DOHH2 (cell line): ENCODE results near the gene ADNP.

ENCODE experiments used
- H3F3A ChIP-seq: fragments of 200-600 bp; sonication (generic), shearing (Covaris generic); 2 replicates; pipeline ENCODE4 v1.6.0; 2016; ENCODE audit warnings: antibody characterized with exemption, mild to moderate bottlenecking; ENCODE audit not compliant: control insufficient read depth, insufficient read depth
- H3K27ac ChIP-seq: fragments of 200-600 bp; sonication (generic); 2 replicates; pipeline ENCODE4 v1.5.1; 2014; ENCODE audit warnings: low read depth, mild to moderate bottlenecking, low read length, moderate library complexity
- H3K27me3 ChIP-seq: fragments of 200-600 bp; sonication (generic); 2 replicates; pipeline ENCODE4 v1.6.1; 2014; ENCODE audit warnings: mild to moderate bottlenecking, low read length, mixed read lengths; ENCODE audit not compliant: control insufficient read depth
- H3K36me3 ChIP-seq: fragments of 200-600 bp; sonication (generic); 2 replicates; pipeline ENCODE4 v1.6.1; 2014; ENCODE audit warnings: mild to moderate bottlenecking, low read length, moderate library complexity, mixed read lengths; ENCODE audit not compliant: control insufficient read depth
- H3K4me1 ChIP-seq: fragments of 200-600 bp; sonication (generic); 2 replicates; pipeline ENCODE4 v1.6.1; 2014; ENCODE audit warnings: mild to moderate bottlenecking, low read length, mixed read lengths; ENCODE audit not compliant: control insufficient read depth
- H3K4me2 ChIP-seq: fragments of 200-600 bp; sonication (generic); 2 replicates; pipeline ENCODE4 v1.6.0; 2014; ENCODE audit warnings: mild to moderate bottlenecking, low read length, moderate library complexity
- H3K4me3 ChIP-seq: fragments of 200-600 bp; sonication (generic); 2 replicates; pipeline ENCODE4 v1.5.1; 2014; ENCODE audit warnings: mild to moderate bottlenecking, low read length, mixed read lengths
- H3K79me2 ChIP-seq: fragments of 200-600 bp; sonication (generic); 2 replicates; pipeline ENCODE4 v1.6.1; 2014; ENCODE audit warnings: mild to moderate bottlenecking, low read length, mixed read lengths; ENCODE audit not compliant: control insufficient read depth
- H3K9me2 ChIP-seq: fragments of 200-600 bp; sonication (generic); replicated peaks from 2 replicates; pipeline ENCODE4 v1.6.1; 2014; ENCODE audit warnings: mild to moderate bottlenecking, low read length, mixed read lengths; ENCODE audit not compliant: control insufficient read depth
- H3K9me3 ChIP-seq: fragments of 200-600 bp; sonication (generic); 2 replicates; pipeline ENCODE4 v1.6.1; 2014; ENCODE audit warnings: antibody characterized with exemption, low read length, mixed read lengths; ENCODE audit not compliant: control insufficient read depth, insufficient read depth
- H4K20me1 ChIP-seq: fragments of 200-600 bp; sonication (generic); 2 replicates; pipeline ENCODE4 v1.6.0; 2014; ENCODE audit warnings: low read depth, mild to moderate bottlenecking, antibody characterized with exemption, low read length, moderate library complexity; ENCODE audit not compliant: control insufficient read depth, insufficient read depth
- EZH2phosphoT487 ChIP-seq: fragments of 200-600 bp; sonication (generic); IDR thresholded peaks from 2 replicates; pipeline ENCODE4 v1.6.1; 2017; ENCODE audit warnings: borderline replicate concordance, mild to moderate bottlenecking, antibody characterized with exemption, low read length, moderate library complexity, mixed read lengths
- TF ChIP-seq, protein P1 (sequence below): fragments of 200-600 bp; sonication (generic); IDR thresholded peaks from one replicate; pipeline ENCODE4 v1.5.1; 2014; ENCODE audit warnings: antibody characterized with exemption, mild to moderate bottlenecking, low read depth, low read length; ENCODE audit not compliant: poor library complexity, severe bottlenecking

The ADNP gene

DNA sequence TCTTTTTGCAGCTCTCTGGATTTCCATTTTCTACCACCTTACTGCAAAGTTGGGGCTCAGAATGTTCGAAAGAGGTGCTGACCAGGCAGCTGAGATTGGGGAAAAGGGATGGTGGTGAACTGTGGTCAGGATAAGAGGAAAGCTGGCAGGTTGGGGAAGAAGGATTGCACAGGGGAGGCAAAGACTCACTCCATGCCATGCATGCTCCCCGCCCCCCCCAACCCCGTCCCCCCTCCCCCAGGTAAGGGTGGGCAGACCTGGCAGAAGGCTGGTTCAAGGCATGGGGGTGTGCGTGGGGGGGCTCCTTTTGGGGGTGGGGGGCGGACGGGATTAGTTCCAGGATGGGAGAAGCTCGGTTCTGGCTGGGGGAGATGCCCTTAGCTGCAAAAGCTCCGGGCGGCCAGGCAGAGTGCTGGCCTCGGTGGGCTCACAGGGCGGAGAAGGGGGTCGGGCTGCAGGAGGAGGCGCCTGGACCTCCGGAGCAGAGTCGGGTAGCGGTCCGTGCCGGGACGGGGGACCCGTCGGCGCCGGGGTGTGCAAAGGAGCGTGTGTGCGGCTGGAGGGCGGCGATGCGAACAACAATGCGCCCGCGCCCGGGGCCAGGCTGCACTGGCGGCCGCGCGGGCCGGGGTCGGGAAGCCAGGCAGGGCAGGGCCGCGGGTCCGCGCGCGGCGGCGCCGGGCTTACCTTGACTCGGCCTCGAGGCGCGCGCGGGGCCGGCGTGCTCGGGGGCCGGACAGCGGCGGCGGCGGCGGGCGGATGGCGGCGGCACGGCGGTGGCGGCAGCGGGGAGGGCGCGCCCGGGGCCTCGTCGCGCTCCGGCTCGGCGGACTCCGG is 880 bp downstream of the ADNP start:
- Histone ChIP-seq H4K20me1 (peaks cover 25% of the 10 kb centered on the region), H3K79me2 (peaks cover 59% of the 10 kb centered on the region), H3K27me3 (no peaks in the 10 kb centered on the region), H3K4me3 (peak overlapping the region; percentile 85), H3K4me2 (peak overlapping the region; percentile 90), H3K9me2 (no peaks in the 10 kb centered on the region), H3K36me3 (peaks cover 82% of the 10 kb centered on the region), H3F3A (peaks cover 32% of the 10 kb centered on the region), H3K9me3 (no peaks in the 10 kb centered on the region), H3K27ac (peak overlapping the region; percentile 82), H3K4me1 (peaks cover 49% of the 10 kb centered on the region)
- TF ChIP-seq, protein P1, sequence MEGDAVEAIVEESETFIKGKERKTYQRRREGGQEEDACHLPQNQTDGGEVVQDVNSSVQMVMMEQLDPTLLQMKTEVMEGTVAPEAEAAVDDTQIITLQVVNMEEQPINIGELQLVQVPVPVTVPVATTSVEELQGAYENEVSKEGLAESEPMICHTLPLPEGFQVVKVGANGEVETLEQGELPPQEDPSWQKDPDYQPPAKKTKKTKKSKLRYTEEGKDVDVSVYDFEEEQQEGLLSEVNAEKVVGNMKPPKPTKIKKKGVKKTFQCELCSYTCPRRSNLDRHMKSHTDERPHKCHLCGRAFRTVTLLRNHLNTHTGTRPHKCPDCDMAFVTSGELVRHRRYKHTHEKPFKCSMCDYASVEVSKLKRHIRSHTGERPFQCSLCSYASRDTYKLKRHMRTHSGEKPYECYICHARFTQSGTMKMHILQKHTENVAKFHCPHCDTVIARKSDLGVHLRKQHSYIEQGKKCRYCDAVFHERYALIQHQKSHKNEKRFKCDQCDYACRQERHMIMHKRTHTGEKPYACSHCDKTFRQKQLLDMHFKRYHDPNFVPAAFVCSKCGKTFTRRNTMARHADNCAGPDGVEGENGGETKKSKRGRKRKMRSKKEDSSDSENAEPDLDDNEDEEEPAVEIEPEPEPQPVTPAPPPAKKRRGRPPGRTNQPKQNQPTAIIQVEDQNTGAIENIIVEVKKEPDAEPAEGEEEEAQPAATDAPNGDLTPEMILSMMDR = no peak
- TF ChIP-seq EZH2phosphoT487 = no peak

DNA sequence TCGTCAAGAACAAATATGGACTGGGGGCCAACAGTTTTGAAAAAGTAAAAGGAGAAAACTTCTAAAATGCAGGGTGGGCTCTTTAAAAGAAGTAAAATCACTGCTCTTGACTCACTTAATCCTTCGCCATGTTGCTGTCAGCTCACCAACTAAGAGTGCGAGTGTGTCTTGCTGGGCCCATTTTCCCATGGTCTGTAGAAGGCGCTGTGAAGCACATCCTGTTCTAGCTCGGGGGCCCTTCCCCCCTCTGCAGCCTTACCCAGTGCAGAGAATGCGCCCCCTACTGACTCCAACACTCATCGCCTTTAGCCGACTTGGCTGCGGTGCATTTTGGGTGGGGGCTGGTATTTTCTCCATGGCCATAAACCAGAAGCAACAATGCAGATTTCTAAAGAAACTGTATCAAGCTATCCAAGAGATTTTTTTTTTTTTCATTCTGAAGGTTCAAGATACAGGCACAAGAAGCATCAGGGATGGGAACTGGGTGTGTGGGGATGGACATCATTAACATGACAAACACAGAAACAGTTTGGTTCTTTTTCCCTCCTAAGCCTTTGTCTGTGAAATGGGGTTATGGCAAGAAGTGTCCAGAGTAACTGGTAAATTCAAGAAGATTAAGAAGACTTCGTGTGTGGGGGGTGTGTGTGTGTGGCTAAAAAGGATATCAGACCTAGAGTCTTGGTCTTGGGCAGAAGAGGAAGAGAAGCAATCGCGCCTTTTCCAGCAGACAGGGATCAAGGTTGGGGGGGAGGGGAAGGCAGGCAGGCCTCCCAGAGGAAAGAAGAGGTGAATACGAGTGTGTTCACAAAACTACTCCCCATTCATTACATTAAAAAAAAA is 1.7 kb downstream of the ADNP start:
- Histone ChIP-seq H3K9me3 (no peaks in the 10 kb centered on the region), H3K9me2 (no peaks in the 10 kb centered on the region), H3K4me1 (peaks cover 58% of the 10 kb centered on the region), H4K20me1 (peaks cover 34% of the 10 kb centered on the region), H3F3A (peaks cover 28% of the 10 kb centered on the region), H3K4me2 (peak overlapping the region; percentile 90), H3K27me3 (no peaks in the 10 kb centered on the region), H3K27ac (peak overlapping the region; percentile 82), H3K36me3 (peaks cover 82% of the 10 kb centered on the region), H3K79me2 (peaks cover 68% of the 10 kb centered on the region), H3K4me3 (peak overlapping the region; percentile 85)
- no peak for TF ChIP-seq EZH2phosphoT487
- TF ChIP-seq, protein P1 = peak; percentile 100

DNA sequence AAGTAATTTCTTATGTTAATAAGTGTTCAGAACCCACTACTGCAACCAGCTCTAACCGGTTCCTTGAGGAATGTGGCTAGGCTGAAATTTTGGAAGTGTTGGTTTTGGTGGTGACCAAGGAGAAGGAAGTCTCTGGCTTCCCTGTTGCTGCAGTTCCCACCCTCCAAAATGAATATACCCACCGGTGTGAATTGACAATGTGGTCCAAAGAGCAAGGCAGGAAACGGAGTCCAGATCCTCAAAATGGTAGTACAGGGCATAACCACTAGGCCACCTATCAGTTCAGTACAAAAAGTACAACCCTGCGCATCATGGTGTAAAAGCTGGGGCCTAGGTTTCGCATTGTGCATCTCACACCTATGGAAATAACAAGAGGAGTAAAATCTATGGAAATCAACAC is 2.8 kb downstream of the ADNP start:
- H3K36me3 ChIP-seq = peaks cover 82% of the 10 kb centered on the region
- peaks cover 68% of the 10 kb centered on the region for H3K4me1 ChIP-seq
- H3K4me2 ChIP-seq = peak overlapping the region; percentile 90
- TF ChIP-seq, protein P1 = no peak
- TF ChIP-seq EZH2phosphoT487 = no peak
- peak overlapping the region; percentile 85 for H3K4me3 ChIP-seq
- H3K27ac ChIP-seq = no peak overlapping the region
- no peaks in the 10 kb centered on the region for H3K9me2 ChIP-seq
- peaks cover 20% of the 10 kb centered on the region for H3F3A ChIP-seq
- H4K20me1 ChIP-seq = peaks cover 40% of the 10 kb centered on the region
- no peaks in the 10 kb centered on the region for H3K9me3 ChIP-seq
- H3K27me3 ChIP-seq = no peaks in the 10 kb centered on the region
- peaks cover 78% of the 10 kb centered on the region for H3K79me2 ChIP-seq
